Limb (tissue), 2 donors: Measurements from ENCODE around the gene PSMA5.
"Not testable (repeated sequence)": the region's sequence is repeated elsewhere in the genome, so short reads cannot be mapped to it uniquely, and the experiment has no call there.

Experiments used
- DNase-seq, 2 donors: peaks; one replicate each; pipeline ENCODE4 v3.0.0-alpha.2; 2016; ENCODE audit errors: extremely low spot score in 2 of 2

Gene PSMA5

GRCh38 chr1:109426281-109427170 is at the start of gene PSMA5:
PSMA5 (minus strand) TSS chr1:109426448; CDS start chr1:109426330, 118 bp downstream.
- peak; percentile 95 to 97 for DNase-seq

GRCh38 chr1:109475261-109475660 is 49.0 kb upstream of the PSMA5 start:
- no peak for DNase-seq

GRCh38 chr1:109474697-109475096 is 48.4 kb upstream of the PSMA5 start:
- DNase-seq, result no peak

- not testable (repeated sequence) for DNase-seq
Measured at GRCh38 chr1:109473284-109474057, 47.2 kb upstream of the PSMA5 start.

- DNase-seq, result no peak
Measured at GRCh38 chr1:109472779-109473178, 46.5 kb upstream of the PSMA5 start.

GRCh38 chr1:109470245-109470644 is 44.0 kb upstream of the PSMA5 start:
- DNase-seq, result no peak

GRCh38 chr1:109468903-109469302 is 42.7 kb upstream of the PSMA5 start:
- DNase-seq, result no peak

- DNase-seq, result no peak
Measured at GRCh38 chr1:109468061-109468460, 41.8 kb upstream of the PSMA5 start.

GRCh38 chr1:109467301-109467777 is 41.1 kb upstream of the PSMA5 start:
- DNase-seq, result no peak

DNA sequence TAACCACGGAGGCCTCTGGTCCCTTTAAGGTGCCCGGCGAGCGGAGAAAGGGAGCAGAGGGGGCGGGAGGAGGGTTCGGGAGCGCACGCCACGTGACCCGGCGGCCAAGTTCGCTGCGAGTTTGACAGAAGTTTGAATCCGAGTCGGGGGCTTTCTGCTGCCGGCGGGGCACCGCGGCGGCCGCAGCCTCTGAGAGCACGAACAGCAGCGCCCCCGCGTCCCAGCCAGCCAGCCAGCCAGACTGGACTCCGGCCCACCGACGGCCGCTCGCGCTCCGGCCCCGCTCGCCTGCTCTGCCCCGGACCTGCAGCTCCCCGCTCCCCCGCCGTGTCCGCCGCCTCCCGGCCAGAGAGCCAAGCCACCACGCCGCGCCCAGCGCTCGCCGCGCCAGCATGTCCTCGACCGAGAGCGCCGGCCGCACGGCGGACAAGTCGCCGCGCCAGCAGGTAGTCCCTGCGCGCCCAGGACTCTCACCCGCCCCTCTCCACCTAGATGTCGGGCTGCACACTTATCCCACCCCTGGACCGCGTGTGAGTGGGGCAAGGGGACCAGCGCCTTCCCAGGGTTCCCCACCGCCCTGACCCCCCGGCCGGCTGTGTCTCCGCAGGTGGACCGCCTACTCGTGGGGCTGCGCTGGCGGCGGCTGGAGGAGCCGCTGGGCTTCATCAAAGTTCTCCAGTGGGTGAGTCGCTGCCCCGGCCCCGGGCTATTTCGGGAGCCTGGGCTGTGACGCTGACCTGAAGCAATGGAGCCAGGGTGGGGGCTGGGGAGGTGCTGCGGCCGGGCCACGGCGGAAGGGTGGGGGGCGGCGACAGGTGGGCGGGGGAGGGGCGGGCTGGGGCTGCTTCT is 40.4 kb upstream of the PSMA5 start, which contains the start of gene SYPL2:
SYPL2 (plus strand) TSS at position 95 of the 849 bp plus-strand sequence; CDS start at position 393, 298 bp downstream.
- DNase-seq, result peak in 1 of 2 donors; percentile 63

GRCh38 chr1:109466125-109466451 is 39.8 kb upstream of the PSMA5 start:
- DNase-seq, result no peak

GRCh38 chr1:109457819-109458218 is 31.6 kb upstream of the PSMA5 start:
- DNase-seq, result no peak

DNA sequence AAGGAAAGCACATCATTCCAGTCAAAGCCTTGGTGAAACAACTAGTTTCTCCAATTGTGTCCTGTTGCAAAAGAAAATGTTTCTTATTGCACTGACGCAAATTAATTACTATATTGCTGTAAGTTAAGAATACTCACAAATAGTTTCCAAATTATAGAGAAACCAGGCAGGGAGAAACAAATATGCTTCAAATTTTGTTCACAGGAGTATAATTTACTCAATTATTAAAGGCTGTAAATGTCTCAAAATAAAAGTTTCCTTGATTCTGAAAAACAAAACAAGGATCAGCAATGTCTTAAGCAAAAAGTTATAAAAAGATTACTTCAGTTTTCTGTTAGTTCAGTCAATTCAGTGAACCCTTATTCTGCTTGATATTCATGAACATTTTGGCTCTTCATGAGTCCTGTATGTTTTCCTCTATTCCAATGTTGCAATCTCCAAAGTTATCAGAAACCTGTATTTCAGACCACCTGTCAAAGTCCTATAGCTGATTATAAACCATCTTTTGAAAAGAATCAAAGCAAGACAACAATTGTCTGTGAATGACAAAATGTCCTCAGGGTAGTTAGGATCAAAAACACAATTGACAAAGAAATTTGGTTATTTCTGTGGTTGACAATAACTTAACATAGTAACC is 28.4 kb upstream of the PSMA5 start:
- DNase-seq, result no peak

- DNase-seq, result no peak
Measured at GRCh38 chr1:109447524-109447923, 21.3 kb upstream of the PSMA5 start.

DNA sequence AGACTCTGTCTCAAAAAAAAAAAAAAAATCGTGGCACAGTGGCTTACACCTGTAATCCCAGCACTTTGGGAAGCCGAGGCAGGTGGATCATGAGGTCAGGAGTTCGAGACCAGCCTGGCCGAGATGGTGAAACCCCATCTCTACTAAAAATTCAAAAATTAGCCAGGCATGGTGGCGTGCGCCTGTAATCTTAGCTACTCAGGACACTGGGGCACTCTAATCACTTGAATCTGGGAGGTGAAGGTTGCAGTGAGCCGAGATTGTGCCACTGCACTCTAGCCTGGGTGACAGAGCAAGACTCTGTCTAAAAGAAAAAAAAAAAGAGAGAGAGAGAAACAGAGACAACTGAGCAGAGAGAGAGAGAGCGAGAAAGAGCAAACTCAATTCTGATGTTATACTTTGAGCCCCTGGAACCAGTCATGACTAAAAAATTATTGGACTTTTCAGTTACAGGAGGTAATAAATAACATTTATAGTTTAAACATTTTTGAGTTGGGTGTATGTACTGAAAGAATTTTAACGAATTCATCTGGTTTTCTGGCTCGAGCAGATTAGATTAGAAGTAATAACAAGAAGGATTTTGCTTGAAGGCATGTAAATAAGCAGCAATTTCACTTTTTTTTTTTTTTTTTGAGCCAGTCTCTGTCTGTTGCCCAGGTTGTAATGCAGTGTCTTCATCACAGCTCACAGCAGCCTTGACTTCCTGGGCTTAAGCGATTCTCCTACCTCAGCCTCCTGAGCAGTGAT is 19.9 kb upstream of the PSMA5 start:
- DNase-seq, result not testable (repeated sequence)

GRCh38 chr1:109444346-109444745 is 18.1 kb upstream of the PSMA5 start:
- no peak for DNase-seq

GRCh38 chr1:109443476-109443875 is 17.2 kb upstream of the PSMA5 start:
- no peak for DNase-seq

DNA sequence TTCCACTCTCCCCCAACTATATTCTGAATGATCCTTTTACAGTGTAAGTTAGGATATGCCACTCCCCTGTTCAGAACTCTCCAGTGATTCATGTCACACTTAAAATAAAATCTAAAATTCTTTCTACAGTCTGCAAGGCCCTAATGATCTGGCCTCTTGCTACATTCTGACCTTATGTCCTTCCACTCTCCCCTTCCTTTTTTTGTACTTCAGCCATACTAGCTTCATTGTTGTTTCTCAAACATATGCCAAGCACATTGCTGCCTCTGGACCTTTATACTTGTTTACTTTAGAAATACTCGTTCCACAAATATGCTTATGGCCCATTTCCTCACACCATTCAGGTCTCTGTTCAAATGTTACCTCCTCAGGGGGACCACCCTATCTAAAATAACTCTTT is 14.8 kb upstream of the PSMA5 start:
- DNase-seq, result no peak

GRCh38 chr1:109438798-109439297 is 12.6 kb upstream of the PSMA5 start:
- no peak for DNase-seq

DNA sequence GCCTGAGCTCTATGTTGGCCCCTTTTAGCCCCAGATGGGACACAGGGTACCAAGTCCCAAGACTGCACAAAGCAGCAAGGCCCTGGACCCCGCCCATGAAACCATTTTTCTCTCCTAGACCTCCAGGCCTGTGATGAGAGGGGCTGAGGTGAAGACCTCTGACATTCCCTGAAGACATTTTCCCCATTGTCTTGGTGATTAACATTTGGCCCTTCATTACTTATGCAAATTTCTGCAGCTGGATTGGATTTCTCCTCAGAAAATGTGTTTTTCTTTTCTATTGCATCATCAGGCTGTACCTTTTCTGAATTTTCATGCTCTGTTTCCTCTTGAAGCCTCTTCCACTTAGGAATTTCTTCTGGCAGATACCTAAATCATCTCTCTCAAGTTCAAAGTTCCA is 8.2 kb upstream of the PSMA5 start:
- DNase-seq, result no peak
